GM12874 (cell line): ENCODE measurements around the gene INPPL1.

Source experiments
- TF ChIP-seq, protein P1 (sequence below): IDR thresholded peaks from 2 replicates; pipeline ENCODE4 v1.5.1; 2011; ENCODE audit warnings: low read depth, mild to moderate bottlenecking, control low read depth, low read length, moderate library complexity; ENCODE audit not compliant: insufficient read depth

INPPL1 gene

DNA sequence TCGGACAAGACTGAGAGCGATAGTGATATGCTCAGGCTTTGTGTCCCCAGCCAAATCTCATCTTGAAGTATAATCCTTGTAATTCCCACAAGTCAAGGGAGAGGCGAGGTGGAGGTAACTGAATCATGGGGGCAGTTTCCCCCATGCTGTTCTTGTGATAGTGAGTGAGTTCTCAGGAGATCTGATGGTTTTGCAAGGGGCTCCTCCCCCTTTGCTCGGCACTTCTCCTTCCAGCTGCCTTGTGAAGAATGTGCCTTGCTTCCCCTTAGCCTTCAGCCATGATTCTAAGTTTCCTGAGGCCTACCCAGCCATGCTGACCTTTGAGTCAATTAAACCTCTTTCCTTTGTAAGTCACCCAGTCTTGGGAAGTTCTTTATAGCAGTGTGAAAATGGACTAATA lies 15.5 kb upstream of the INPPL1 start:
- TF ChIP-seq, protein P1, sequence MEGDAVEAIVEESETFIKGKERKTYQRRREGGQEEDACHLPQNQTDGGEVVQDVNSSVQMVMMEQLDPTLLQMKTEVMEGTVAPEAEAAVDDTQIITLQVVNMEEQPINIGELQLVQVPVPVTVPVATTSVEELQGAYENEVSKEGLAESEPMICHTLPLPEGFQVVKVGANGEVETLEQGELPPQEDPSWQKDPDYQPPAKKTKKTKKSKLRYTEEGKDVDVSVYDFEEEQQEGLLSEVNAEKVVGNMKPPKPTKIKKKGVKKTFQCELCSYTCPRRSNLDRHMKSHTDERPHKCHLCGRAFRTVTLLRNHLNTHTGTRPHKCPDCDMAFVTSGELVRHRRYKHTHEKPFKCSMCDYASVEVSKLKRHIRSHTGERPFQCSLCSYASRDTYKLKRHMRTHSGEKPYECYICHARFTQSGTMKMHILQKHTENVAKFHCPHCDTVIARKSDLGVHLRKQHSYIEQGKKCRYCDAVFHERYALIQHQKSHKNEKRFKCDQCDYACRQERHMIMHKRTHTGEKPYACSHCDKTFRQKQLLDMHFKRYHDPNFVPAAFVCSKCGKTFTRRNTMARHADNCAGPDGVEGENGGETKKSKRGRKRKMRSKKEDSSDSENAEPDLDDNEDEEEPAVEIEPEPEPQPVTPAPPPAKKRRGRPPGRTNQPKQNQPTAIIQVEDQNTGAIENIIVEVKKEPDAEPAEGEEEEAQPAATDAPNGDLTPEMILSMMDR = no peak

DNA sequence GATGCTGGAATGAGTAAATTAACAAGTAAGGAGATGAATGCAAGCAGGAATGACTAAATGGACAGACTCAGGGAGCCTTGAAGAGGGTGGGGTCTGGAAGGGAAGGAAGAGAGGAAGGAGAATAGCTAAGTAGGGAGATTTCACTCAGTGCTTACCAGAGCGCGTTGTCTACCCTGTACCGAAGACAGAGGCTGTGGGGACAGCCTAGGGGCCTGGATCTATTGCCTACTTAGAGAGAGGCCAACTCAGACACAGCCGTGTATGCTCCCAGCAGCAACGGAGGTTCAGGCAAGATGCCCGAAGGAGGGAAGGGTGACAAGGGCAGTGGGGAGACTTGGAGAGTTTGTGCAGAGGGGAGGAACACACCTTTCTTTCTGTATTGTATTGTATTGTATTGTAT lies 7.9 kb upstream of the INPPL1 start, which contains the start of gene FOLR2:
Gene FOLR2, plus strand, starts transcription at position 157 of the 400 bp plus-strand sequence. CDS start 1,791 bp downstream, outside the sequence.
- TF ChIP-seq, protein P1 = no peak

DNA sequence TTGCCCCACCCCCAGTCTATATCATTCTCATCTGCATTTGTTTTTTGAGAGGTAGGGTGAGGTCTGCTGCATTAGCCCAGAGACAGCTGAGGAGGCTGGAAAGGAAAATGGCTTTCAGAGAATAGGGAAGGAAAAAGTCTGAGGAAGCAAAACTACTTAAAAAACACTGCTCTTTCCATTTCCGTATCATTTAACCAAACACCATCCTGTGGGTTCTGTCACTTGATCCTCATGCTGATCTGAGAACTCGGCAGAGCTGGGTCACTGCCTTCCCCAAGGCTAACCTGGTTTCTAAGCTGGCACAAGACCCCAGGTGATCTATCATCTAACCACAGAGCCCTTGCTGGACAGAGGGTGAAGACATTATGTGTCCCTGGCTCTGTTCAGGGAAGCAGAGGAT lies 6.7 kb upstream of the INPPL1 start:
- TF ChIP-seq, protein P1 = no peak

DNA sequence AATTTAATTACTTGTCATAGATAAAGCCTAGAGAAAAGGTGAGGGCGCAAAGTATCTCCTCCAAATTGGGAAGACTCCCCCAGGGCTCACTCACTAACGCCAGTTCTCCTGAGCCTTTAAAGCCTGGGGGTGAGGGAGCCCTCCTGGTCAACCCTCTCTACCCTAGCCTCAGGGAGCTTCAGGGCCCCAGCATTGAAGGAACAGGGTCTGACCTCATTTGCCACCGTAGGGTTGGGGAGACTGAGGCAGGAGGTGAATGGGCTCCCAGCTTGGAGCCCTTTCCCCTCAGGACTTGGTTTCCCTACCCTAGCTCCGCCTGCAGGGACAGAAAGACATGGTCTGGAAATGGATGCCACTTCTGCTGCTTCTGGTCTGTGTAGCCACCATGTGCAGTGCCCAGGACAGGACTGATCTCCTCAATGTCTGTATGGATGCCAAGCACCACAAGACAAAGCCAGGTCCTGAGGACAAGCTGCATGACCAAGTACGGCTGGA lies 6.3 kb upstream of the INPPL1 start:
- TF ChIP-seq, protein P1 = no peak

DNA sequence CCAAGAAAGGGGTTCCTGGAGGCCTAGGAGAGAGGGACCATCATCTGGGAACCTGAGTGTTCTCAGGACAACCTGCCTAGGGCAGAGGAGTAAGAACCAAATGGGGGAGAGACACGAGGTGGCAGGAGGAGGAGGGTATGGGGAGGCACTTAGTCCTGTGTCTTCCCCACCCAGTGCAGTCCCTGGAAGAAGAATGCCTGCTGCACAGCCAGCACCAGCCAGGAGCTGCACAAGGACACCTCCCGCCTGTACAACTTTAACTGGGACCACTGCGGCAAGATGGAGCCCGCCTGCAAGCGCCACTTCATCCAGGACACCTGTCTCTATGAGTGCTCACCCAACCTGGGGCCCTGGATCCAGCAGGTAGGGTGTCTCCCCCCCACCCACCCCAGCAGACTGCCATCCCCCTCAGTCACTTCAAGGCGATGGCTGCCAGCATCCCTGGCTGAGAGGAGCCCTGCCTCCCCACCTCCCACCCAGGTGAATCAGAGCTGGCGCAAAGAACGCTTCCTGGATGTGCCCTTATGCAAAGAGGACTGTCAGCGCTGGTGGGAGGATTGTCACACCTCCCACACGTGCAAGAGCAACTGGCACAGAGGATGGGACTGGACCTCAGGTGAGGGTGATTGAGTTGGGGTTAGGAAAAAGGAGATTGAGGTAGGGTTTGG lies 3.7 kb upstream of the INPPL1 start:
- TF ChIP-seq, protein P1 = no peak

DNA sequence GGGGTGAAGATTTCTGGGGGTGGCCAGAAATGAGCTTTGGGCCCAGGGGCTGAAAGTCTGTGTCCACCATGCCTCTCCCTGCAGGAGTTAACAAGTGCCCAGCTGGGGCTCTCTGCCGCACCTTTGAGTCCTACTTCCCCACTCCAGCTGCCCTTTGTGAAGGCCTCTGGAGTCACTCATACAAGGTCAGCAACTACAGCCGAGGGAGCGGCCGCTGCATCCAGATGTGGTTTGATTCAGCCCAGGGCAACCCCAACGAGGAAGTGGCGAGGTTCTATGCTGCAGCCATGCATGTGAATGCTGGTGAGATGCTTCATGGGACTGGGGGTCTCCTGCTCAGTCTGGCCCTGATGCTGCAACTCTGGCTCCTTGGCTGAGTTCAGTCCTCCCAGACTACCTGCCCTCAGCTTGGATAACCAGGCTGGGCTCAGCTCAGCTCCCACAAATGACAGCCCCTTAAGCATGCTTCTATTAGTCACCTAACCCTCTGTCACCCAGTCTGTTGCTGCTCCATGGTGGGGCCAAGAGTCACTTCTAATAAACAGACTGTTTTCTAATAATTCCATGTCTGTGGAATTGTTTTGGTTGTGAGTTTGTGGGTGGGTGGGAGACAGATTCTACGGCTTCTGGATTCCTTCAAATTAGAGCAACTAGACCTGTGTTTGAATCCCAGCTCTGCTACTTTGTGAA lies 3.0 kb upstream of the INPPL1 start:
- TF ChIP-seq, protein P1 = no peak

DNA sequence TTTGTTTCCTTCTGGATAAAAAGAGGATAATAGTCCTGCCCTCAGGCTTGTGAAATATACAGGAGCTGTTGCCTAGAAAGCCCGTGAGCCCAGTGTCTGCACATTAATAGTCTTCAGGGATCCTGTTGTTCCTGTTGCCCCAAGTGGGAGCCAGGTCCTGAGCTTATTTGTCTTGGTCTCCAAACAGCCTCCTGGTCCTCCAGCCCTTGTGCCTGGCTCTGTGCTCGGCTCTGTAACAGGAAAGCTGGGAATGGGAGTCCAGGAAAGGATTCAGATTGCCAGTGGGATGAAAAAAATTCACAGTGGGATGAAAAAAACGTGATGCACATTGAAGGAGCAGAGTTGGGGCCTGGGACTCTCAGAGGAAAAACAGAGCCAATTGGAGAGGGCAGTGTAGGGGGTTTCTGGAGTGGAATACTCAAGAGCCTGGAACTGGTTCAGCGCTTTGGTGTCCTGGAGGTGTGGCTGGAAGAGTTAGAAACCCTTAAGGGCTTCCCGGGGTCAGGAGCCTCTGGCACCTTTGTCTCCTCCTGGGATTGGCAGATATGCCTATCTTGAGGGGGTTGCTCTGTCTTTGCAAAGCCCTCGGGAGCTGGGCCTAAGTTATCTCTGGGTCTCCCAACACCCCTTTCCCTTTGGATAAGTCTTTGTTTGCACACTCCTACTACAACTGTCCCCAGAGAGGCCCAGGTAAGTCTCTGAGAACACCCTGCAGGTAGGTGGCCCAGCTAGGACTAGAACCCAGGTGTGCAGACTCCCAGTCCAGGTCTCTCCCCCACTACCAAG lies 2.3 kb upstream of the INPPL1 start:
- TF ChIP-seq, protein P1 = no peak
